OCI-LY7 (cell line): ENCODE data around the gene KCNN3. TPM values are rescaled to one million over a fixed set of nuclear protein-coding genes. Genes with fewer than 3 reads are reported as not detected.

Source experiments
- BruUV-seq: library from RNA; stranded (reverse); fragments of 400-500 nt; replicated peaks from 2 replicates; lab custom pipeline; 2021; lab: Mats Ljungman, UMichigan
- CTCF ChIA-PET: fragments of 300-600 bp; sonication (Branson Sonifier 250); formaldehyde crosslinking; loops from one replicate; lab custom pipeline; 2022; ENCODE audit warnings: antibody characterized with exemption; ENCODE audit not compliant: unreplicated experiment; lab: Charles Lee
- POLR2A ChIA-PET: fragments of 300-600 bp; sonication (Branson Sonifier 250); formaldehyde crosslinking; loops from one replicate; lab custom pipeline; 2022; ENCODE audit warnings: antibody characterized with exemption; lab: Charles Lee
- DNase-seq: peaks from one replicate; pipeline ENCODE4 v3.0.0-alpha.2; 2015; ENCODE audit warnings: low spot score
- H2AFZ ChIP-seq: fragments of 200-600 bp; sonication (generic), shearing (Covaris generic); 2 replicates; pipeline ENCODE4 v1.6.1; 2014; ENCODE audit warnings: mild to moderate bottlenecking, antibody characterized with exemption, low read length, moderate library complexity
- H3K27ac ChIP-seq: fragments of 200-600 bp; sonication (generic); 2 replicates; pipeline ENCODE4 v1.5.1; 2014; ENCODE audit warnings: mixed run types, low read depth, mild to moderate bottlenecking, moderate library complexity, low read length, inconsistent platforms; ENCODE audit not compliant: poor library complexity, severe bottlenecking
- H3K36me3 ChIP-seq: fragments of 200-600 bp; sonication (generic); 2 replicates; pipeline ENCODE4 v1.6.1; 2014; ENCODE audit warnings: mild to moderate bottlenecking, antibody characterized with exemption, low read length, moderate library complexity, mixed read lengths; ENCODE audit not compliant: insufficient read depth
- H3K4me1 ChIP-seq: fragments of 200-600 bp; sonication (generic); 2 replicates; pipeline ENCODE4 v1.5.1; 2014; ENCODE audit warnings: mild to moderate bottlenecking, low read length; ENCODE audit not compliant: insufficient read depth, poor library complexity, severe bottlenecking
- H3K4me2 ChIP-seq: fragments of 200-600 bp; sonication (generic); 2 replicates; pipeline ENCODE4 v1.6.1; 2014; ENCODE audit warnings: mild to moderate bottlenecking, low read length
- H3K4me3 ChIP-seq: fragments of 200-600 bp; sonication (generic); 2 replicates; pipeline ENCODE4 v1.5.1; 2014; ENCODE audit warnings: mild to moderate bottlenecking, low read depth, low read length; ENCODE audit not compliant: poor library complexity, severe bottlenecking
- H3K79me2 ChIP-seq: fragments of 200-600 bp; sonication (generic); 2 replicates; pipeline ENCODE4 v1.6.1; 2016; ENCODE audit warnings: low read depth, mild to moderate bottlenecking, low read length, moderate library complexity, mixed read lengths; ENCODE audit not compliant: insufficient read depth
- H3K9me2 ChIP-seq: fragments of 200-600 bp; sonication (generic); 2 replicates; pipeline ENCODE4 v1.6.1; 2016; ENCODE audit warnings: mild to moderate bottlenecking, low read length, mixed read lengths; ENCODE audit not compliant: insufficient read depth
- H3K9me3 ChIP-seq: fragments of 200-600 bp; sonication (generic); 2 replicates; pipeline ENCODE4 v1.6.1; 2014; ENCODE audit warnings: mild to moderate bottlenecking, mixed run types, low read length, mixed read lengths
- H4K20me1 ChIP-seq: fragments of 200-600 bp; sonication (generic); 2 replicates; pipeline ENCODE4 v1.6.1; 2014; ENCODE audit warnings: mild to moderate bottlenecking, antibody characterized with exemption, low read length, moderate library complexity, mixed read lengths; ENCODE audit not compliant: insufficient read depth
- CTCF ChIP-seq: fragments of 200-600 bp; sonication (generic); conservative IDR thresholded peaks from 2 replicates; pipeline ENCODE4 v1.5.1; 2014; ENCODE audit warnings: mild to moderate bottlenecking, antibody characterized with exemption, low read length, moderate library complexity, mixed read lengths
- EZH2phosphoT487 ChIP-seq: fragments of 200-600 bp; sonication (generic); IDR thresholded peaks from 2 replicates; pipeline ENCODE4 v1.6.1; 2018; ENCODE audit warnings: low read depth, borderline replicate concordance, mild to moderate bottlenecking, mixed run types, antibody characterized with exemption, low read length, moderate library complexity, mixed read lengths
- intact Hi-C: fragments of 100-400 bp; cut with micrococcal nuclease; formaldehyde crosslinking; loops from one replicate; pipeline ENCODE4 v1.10.0; 2022; ENCODE audit not compliant: unreplicated experiment
- total RNA-seq, 2 experiments: library from RNA; depleted of rRNA in 1 of 2; stranded (reverse); fragments of >200 nt in 1 of 2; shearing (Covaris generic) in 1 of 2; gene quantifications; 2 replicates each; pipeline ENCODE4 v1.2.3, GENCODE V29; 2014 to 2022

Gene KCNN3
- total RNA-seq, 2 experiments from 2014 or later = 14.8 to 50.8 TPM

- Histone ChIP-seq H4K20me1 (no peaks in the 10 kb centered on the region), H3K4me1 (no peaks in the 10 kb centered on the region), H2AFZ (no peak overlapping the region), H3K27ac (no peak overlapping the region), H3K79me2 (no peaks in the 10 kb centered on the region), H3K4me3 (no peak overlapping the region), H3K9me2 (no peaks in the 10 kb centered on the region), H3K9me3 (no peaks in the 10 kb centered on the region), H3K4me2 (no peak overlapping the region), H3K36me3 (peaks cover 29% of the 10 kb centered on the region)
- TF ChIP-seq EZH2phosphoT487 (no peak), CTCF (no peak)
- POLR2A ChIA-PET = interaction anchor here (1.0 kb wide), 1 partner anchor 13 kb away, joined by 3 read pairs; no protein-coding TSS in a partner anchor
- intact Hi-C loops = no loop called here
- BruUV-seq = no TSS peak
- DNase-seq = no peak
- CTCF ChIA-PET = no interaction called here
Measured at GRCh38 chr1:154739654-154740053, 130.4 kb downstream of the KCNN3 start.

GRCh38 chr1:154736841-154737240, 133.2 kb downstream of the KCNN3 start:
- intact Hi-C loops = no loop called here
- CTCF ChIA-PET = no interaction called here
- BruUV-seq = no TSS peak

More at GRCh38 chr1:154736841-154737240, 133.2 kb downstream of the KCNN3 start:
- H3K4me3 ChIP-seq = no peak overlapping the region
- H3K27ac ChIP-seq = no peak overlapping the region
- DNase-seq = no peak
- no peaks in the 10 kb centered on the region for H3K9me3 ChIP-seq
- POLR2A ChIA-PET = interaction anchor here (0.6 to 0.9 kb wide), 2 partner anchors 54 to 106 kb away, joined by 3 to 6 read pairs; no protein-coding TSS in a partner anchor
- H4K20me1 ChIP-seq = no peaks in the 10 kb centered on the region
- no peak overlapping the region for H2AFZ ChIP-seq
- H3K4me2 ChIP-seq = no peak overlapping the region
- peaks cover 29% of the 10 kb centered on the region for H3K36me3 ChIP-seq
- TF ChIP-seq EZH2phosphoT487 (no peak), CTCF (no peak)
- H3K79me2 ChIP-seq = no peaks in the 10 kb centered on the region
- H3K4me1 ChIP-seq = no peaks in the 10 kb centered on the region
- H3K9me2 ChIP-seq = no peaks in the 10 kb centered on the region
